Ishikawa (cell line): ENCODE measurements around the gene REC8.

Experiments
- CEBPB ChIP-seq: IDR thresholded peaks from 2 replicates; pipeline ENCODE4 v1.6.1; 2012
- CREB1 ChIP-seq: IDR thresholded peaks from 2 replicates; pipeline ENCODE4 v1.6.1; 2012; ENCODE audit warnings: low read depth
- EGR1 ChIP-seq: IDR thresholded peaks from 2 replicates; pipeline ENCODE4 v1.6.1; 2012
- FOXM1 ChIP-seq: IDR thresholded peaks from 2 replicates; pipeline ENCODE4 v1.6.1; 2012; ENCODE audit warnings: low read depth, borderline replicate concordance
- NFIC ChIP-seq: IDR thresholded peaks from 2 replicates; pipeline ENCODE4 v1.6.1; 2012
- RAD21 ChIP-seq: IDR thresholded peaks from 2 replicates; pipeline ENCODE4 v1.6.1; 2012; ENCODE audit warnings: low read depth
- TAF1 ChIP-seq: IDR thresholded peaks from 2 replicates; pipeline ENCODE4 v1.6.1; 2012; ENCODE audit warnings: low read depth, mild to moderate bottlenecking
- TCF12 ChIP-seq: IDR thresholded peaks from 2 replicates; pipeline ENCODE4 v1.6.1; 2012; ENCODE audit warnings: low read depth
- TEAD4 ChIP-seq: IDR thresholded peaks from 2 replicates; pipeline ENCODE4 v1.6.1; 2012
- YY1 ChIP-seq: IDR thresholded peaks from 2 replicates; pipeline ENCODE4 v1.6.1; 2012; ENCODE audit warnings: low read depth
- ZBTB7A ChIP-seq: IDR thresholded peaks from 2 replicates; pipeline ENCODE4 v1.6.1; 2012; ENCODE audit warnings: low read depth
- TF ChIP-seq, protein P1 (sequence below): IDR thresholded peaks from 2 replicates; pipeline ENCODE4 v1.6.1; 2012
- TF ChIP-seq, protein P2 (sequence below): IDR thresholded peaks from 2 replicates; pipeline ENCODE4 v1.6.1; 2012
- TF ChIP-seq, protein P3 (sequence below): IDR thresholded peaks from 2 replicates; pipeline ENCODE4 v1.6.1; 2012; ENCODE audit warnings: low read depth, mild to moderate bottlenecking

Gene REC8

DNA sequence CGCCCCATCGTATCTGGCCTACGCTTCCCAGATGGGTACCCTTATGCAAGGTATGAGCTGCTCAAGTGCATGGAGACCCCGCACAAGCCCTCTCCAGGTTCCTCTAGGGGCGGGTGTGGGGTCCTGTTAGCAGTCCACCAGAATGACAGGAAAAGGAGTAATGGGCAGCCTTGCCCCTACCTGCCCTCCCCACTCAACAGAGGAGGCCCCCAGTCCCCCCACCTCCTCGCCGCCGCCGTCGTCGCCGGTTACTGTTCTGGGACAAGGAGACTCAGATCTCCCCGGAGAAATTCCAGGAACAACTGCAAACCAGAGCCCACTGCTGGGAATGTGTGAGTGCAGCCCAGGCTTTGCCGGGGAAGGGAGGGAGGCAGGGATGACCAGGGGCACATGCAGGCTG lies 6.0 kb downstream of the REC8 start:
- TF ChIP-seq TAF1: no peak
- no peak for TF ChIP-seq CEBPB
- TF ChIP-seq RAD21: no peak
- TF ChIP-seq FOXM1: no peak
- no peak for TF ChIP-seq EGR1
- TF ChIP-seq TEAD4: no peak
- no peak for TF ChIP-seq TCF12
- TF ChIP-seq, protein P1, sequence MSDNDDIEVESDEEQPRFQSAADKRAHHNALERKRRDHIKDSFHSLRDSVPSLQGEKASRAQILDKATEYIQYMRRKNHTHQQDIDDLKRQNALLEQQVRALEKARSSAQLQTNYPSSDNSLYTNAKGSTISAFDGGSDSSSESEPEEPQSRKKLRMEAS: no peak
- no peak for TF ChIP-seq CREB1
- no peak for TF ChIP-seq NFIC
- TF ChIP-seq, protein P2, sequence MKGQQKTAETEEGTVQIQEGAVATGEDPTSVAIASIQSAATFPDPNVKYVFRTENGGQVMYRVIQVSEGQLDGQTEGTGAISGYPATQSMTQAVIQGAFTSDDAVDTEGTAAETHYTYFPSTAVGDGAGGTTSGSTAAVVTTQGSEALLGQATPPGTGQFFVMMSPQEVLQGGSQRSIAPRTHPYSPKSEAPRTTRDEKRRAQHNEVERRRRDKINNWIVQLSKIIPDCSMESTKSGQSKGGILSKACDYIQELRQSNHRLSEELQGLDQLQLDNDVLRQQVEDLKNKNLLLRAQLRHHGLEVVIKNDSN: no peak
- TF ChIP-seq, protein P3, sequence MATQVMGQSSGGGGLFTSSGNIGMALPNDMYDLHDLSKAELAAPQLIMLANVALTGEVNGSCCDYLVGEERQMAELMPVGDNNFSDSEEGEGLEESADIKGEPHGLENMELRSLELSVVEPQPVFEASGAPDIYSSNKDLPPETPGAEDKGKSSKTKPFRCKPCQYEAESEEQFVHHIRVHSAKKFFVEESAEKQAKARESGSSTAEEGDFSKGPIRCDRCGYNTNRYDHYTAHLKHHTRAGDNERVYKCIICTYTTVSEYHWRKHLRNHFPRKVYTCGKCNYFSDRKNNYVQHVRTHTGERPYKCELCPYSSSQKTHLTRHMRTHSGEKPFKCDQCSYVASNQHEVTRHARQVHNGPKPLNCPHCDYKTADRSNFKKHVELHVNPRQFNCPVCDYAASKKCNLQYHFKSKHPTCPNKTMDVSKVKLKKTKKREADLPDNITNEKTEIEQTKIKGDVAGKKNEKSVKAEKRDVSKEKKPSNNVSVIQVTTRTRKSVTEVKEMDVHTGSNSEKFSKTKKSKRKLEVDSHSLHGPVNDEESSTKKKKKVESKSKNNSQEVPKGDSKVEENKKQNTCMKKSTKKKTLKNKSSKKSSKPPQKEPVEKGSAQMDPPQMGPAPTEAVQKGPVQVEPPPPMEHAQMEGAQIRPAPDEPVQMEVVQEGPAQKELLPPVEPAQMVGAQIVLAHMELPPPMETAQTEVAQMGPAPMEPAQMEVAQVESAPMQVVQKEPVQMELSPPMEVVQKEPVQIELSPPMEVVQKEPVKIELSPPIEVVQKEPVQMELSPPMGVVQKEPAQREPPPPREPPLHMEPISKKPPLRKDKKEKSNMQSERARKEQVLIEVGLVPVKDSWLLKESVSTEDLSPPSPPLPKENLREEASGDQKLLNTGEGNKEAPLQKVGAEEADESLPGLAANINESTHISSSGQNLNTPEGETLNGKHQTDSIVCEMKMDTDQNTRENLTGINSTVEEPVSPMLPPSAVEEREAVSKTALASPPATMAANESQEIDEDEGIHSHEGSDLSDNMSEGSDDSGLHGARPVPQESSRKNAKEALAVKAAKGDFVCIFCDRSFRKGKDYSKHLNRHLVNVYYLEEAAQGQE: no peak

DNA sequence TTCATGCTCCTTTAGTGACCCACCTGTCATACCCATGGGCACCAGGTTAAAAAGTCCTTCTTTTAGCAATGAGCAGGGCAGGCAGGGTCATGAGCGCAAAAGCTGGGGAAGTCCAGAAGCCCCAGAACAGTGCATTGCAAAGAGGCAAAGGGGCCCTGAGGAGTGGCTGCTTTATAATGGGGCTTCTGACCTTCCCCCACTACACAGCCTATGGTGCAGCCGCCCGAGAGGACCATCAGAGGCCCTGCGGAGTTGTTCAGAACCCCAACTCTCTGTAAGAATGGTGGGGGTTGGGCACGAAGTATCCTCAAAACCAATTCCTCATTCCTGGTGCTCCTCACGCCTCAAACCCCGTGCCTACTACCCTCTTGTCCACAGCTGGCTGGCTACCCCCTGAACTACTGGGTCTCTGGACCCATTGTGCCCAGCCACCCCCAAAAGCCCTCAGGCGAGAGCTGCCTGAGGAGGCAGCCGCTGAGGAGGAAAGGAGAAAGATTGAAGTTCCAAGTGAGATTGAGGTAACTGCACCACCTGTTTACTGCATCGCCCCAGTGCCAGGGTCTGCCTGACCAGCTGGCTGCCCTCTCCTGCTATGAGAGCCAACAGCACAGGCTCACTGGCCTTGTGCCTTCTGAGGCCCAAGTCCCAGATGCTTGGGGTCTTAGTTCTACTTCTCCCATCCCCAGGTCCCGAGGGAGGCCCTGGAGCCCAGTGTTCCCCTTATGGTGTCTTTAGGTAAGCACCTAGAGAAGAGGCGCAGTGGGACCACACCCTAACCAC lies 6.7 kb downstream of the REC8 start:
- TF ChIP-seq YY1 (no peak), TCF12 (no peak), TEAD4 (no peak), TAF1 (no peak), FOXM1 (no peak), ZBTB7A (no peak), CREB1 (no peak)
- TF ChIP-seq, protein P1: no peak
- TF ChIP-seq, protein P2: no peak

DNA sequence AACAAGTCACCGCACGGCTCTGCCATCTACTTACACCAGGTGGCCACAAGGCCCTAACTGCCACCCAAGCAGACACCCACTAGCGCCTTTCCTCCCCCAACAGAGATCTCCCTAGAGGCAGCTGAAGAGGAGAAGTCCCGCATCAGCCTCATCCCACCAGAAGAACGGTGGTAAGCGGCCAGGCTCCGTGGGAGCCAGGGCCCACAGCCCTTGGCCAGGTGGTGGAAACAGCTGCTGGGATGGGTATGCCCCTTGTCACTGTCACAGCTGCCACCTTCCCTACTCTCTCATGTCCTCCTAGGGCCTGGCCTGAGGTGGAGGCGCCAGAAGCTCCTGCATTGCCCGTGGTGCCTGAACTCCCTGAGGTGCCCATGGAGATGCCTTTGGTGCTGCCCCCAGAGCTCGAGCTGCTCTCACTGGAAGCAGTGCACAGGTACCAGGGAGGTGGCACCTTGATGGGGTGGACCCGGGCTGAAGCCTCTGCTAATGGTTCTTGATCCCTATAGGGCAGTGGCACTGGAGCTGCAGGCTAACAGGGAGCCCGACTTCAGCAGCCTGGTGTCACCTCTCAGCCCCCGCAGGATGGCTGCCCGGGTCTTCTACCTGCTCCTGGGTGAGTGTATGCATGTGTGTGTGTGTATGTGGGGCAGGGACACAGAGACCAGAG lies 7.5 kb downstream of the REC8 start:
- TF ChIP-seq FOXM1: no peak
- TF ChIP-seq, protein P2: no peak
- no peak for TF ChIP-seq CEBPB
- no peak for TF ChIP-seq NFIC
- no peak for TF ChIP-seq CREB1
- TF ChIP-seq, protein P3: no peak
- TF ChIP-seq RAD21: no peak
- no peak for TF ChIP-seq TAF1
- TF ChIP-seq ZBTB7A: no peak

DNA sequence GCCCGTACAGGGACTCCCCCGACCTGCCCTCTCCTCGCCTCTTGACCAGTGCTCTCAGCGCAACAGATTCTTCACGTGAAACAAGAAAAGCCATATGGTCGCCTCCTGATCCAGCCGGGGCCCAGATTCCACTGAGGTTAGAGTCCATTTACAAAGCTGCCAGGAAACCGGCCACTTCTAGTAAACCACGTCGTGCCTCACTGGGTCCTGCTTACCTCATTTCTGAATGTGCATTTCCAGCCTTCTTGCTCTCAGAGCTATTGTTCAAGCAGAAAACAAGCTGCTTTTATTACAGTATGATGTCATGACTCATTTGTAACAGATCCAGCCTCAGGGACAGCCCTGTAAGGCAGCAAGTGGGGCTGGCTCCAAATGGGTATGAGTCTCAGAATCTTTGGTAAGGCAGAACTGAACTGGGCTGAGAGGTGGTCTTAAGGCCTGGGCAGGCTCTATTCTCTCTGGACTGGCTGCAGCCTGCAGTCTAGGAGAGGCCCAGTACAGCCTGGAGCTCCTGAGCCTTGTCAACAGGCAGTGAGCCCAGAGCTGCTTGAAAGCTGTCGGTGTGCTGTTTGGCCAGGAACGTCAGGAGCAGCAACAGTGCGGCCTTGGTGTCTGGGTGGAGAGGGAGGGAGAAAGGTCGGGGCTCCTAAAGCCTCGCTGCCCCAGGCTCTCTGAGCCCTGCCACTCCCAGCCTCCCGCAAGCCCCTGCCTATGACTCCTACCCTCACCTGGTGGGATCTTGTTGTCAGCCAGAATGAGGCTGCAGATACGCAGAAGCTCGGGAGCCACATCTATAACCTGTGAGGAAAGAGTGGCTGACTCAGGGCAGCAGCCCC lies 8.3 kb downstream of the REC8 start:
- no peak for TF ChIP-seq TAF1
- peak; percentile 66; the same call in 1 of the 2 replicates for TF ChIP-seq CREB1

DNA sequence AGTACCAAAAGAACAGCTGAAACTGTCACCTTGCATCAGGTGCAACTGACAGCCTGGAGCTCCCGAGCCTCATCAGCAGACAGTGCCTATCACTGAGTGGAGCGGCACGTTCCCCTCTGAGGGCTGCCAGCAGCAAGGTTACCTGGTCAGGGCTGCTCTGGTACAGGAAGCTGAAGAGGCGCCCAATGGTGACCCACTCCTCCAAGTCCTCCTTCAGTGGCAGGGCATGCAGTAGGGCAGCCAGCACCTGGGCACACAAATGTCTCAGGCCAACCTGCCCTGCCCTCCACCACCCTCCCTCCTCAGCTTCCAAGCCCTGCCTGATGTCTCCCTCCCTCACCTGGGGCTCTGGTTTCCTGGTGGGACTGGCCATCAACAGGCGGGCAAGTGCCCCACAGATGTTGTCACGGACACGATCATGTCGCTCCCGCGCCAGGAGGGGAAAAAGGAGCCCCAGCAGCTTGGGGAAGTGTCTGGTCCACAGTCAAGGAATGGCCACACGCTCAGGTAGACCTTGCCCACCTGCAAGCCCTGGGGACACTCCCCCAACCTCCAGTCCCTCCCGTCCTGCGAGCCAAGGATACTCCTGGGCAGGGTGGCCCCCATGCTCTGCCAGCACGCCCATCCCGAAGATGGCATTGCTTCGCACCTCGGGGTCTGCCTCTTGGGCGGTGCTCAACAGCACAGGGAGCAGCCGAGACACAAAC lies 9.6 kb downstream of the REC8 start:
- TF ChIP-seq TAF1 (no peak), NFIC (no peak), TCF12 (no peak), FOXM1 (no peak), EGR1 (no peak), CEBPB (no peak), RAD21 (no peak)
- TF ChIP-seq, protein P3: no peak
- TF ChIP-seq, protein P2: no peak
